ENCODE results near the gene DMRTC2. TPM values are rescaled to one million over a fixed set of nuclear protein-coding genes. Genes with fewer than 3 reads are reported as not detected.

The DMRTC2 gene
- total and polyA plus RNA-seq, 2 of the 8 experiments (the other 6 are each of a cell fraction or from before 2014, with no cell fraction given): not detected

DNA sequence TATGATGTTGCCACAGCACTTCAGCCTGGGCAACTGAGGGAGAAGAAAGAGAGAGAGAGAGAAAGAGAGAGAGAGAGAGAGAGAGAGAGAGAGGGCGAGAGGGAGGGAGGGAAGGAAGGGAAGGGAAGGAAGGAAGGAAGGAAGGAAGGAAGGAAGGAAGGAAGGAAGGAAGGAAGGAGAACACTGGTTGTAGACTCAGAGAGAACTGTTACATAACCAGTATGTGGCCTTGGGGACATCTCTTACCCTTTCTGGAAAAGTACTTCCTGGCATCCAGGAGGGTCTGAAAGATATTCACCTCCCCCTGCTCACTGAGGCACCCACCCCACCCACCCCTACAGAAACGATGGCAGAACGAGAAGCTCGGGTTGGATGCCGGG, 35.5 kb downstream of the DMRTC2 start:
- H3K18ac ChIP-seq (ENCODE audit: extremely low read depth, low read length): no peak overlapping the region
- no peak overlapping the region for H3K14ac ChIP-seq (ENCODE audit: insufficient read length)
- FAIRE-seq (no peak), DNase-seq (ENCODE audit: low read depth in 1 of 2, low spot score in 2 of 2) (no peak)
- no peak overlapping the region for H3K23ac ChIP-seq (ENCODE audit: insufficient read length)
- H3K27me3 ChIP-seq (replicated peaks in 1 of 4; ENCODE audit: control insufficient read depth in 3 of 4, extremely low read depth in 1 of 4, insufficient read depth in 3 of 4, low read length in 3 of 4): peaks cover 1 to 19% (median 17%) of the 10 kb centered on the region in 4 experiments; a peak in 6 of 7 replicates
- H3K79me1 ChIP-seq (ENCODE audit: low read depth, low read length): peaks cover 2% of the 10 kb centered on the region; the same call in 1 of the 2 replicates
- H3K9me3 ChIP-seq (ENCODE audit: insufficient read depth in 2 of 2, low read depth in 1 of 2, low read length in 1 of 2): no peaks in the 10 kb centered on the region
- no peak overlapping the region for H3K27ac ChIP-seq (ENCODE audit: low read depth, low read length)
- H2BK20ac ChIP-seq (ENCODE audit: low read length): no peak overlapping the region
- H3K56ac ChIP-seq (replicated peaks; ENCODE audit: insufficient read length, low read depth, low read length): no peak overlapping the region
- ChIA-PET POLR2A (ENCODE audit: partially characterized antibody) (interaction anchor here (0.7 to 13.9 kb wide), 4 partner anchors 12 to 441 kb away, joined by 4 to 298 read pairs (median 6); partner anchors contain the start of gene RPS19), CTCF (ENCODE audit: partially characterized antibody) (interaction anchor here (0.7 to 1.6 kb wide), 4 partner anchors 48 to 508 kb away, joined by 3 to 4 read pairs (median 3); partner anchors contain the start of gene ERFL)
- no peak overlapping the region for H2BK120ac ChIP-seq (replicated peaks; ENCODE audit: low read depth, low read length)
- H3K4me1 ChIP-seq (replicated peaks in 1 of 4; ENCODE audit: control insufficient read depth in 3 of 4, insufficient read depth in 4 of 4, low read length in 3 of 4): peaks cover 0 to 5% (median 2%) of the 10 kb centered on the region in 4 experiments; a peak in 5 of 7 replicates
- H2BK15ac ChIP-seq (ENCODE audit: low read length): no peak overlapping the region
- peaks cover 0 to 3% of the 10 kb centered on the region in 2 experiments; a peak in 1 of 4 replicates for H3K79me2 ChIP-seq (ENCODE audit: control insufficient read depth in 1 of 2, insufficient read depth in 2 of 2, low read length in 2 of 2)
- no peaks in the 10 kb centered on the region for H4K20me1 ChIP-seq (replicated peaks in 1 of 2; ENCODE audit: control insufficient read depth in 1 of 2, insufficient read depth in 2 of 2, low read length in 2 of 2)
- H3K4ac ChIP-seq (replicated peaks; ENCODE audit: insufficient read length, low read depth, low read length): no peak overlapping the region
- whole genome bisulfite sequencing, 2 experiments (ENCODE audit: extremely low coverage in 1 of 2, insufficient coverage in 1 of 2, insufficient read length in 1 of 2, insufficient replicate concordance in 2 of 2, low coverage in 1 of 2, low lambda C conversion rate in 2 of 2, missing lambda C conversion rate in 1 of 2): 80% methylated on average over 5 of the region's 5 CpGs; no CpG with 5 or more reads in 1 of the 2 experiments
- no peak overlapping the region for H2BK5ac ChIP-seq (ENCODE audit: low read depth, low read length)
- no peak overlapping the region for H3K4me2 ChIP-seq (ENCODE audit: insufficient read depth in 1 of 2, low read depth in 2 of 2, low read length in 2 of 2)
- H3K23me2 ChIP-seq (ENCODE audit: low read depth, low read length): peaks cover 16% of the 10 kb centered on the region; the same call in 1 of the 2 replicates
- H2AK5ac ChIP-seq (ENCODE audit: low read depth, low read length): no peak overlapping the region
- H3K9ac ChIP-seq (replicated peaks in 1 of 4; ENCODE audit: extremely low read depth in 1 of 4, low read depth in 3 of 4, low read length in 3 of 4): no peak overlapping the region
- no peak for TF ChIP-seq SP4 (IDR thresholded peaks at IDR 0.05; ENCODE audit: low read length)
- H3K36me3 ChIP-seq (ENCODE audit: control insufficient read depth in 2 of 4, insufficient read depth in 4 of 4, low read length in 3 of 4): no peaks in the 10 kb centered on the region
- H4K5ac ChIP-seq (ENCODE audit: insufficient read length, low read depth, low read length): no peak overlapping the region
- no peak overlapping the region for H4K91ac ChIP-seq (replicated peaks; ENCODE audit: insufficient read length, low read length)
- H2BK12ac ChIP-seq (ENCODE audit: low read depth, low read length): no peak overlapping the region
- H4K8ac ChIP-seq (ENCODE audit: extremely low read depth, insufficient read depth, low read length): no peak overlapping the region
- H3K4me3 ChIP-seq (ENCODE audit: extremely low read depth in 1 of 4, insufficient read depth in 2 of 4, low read depth in 3 of 4, low read length in 4 of 4): no peak overlapping the region
- no peak overlapping the region for H2AFZ ChIP-seq (ENCODE audit: low read length)
